K562 (cell line): ENCODE results near the gene FUCA1. TPM values are rescaled to one million over a fixed set of nuclear protein-coding genes. Genes with fewer than 3 reads are reported as not detected.

Experiments
- ADNP ChIP-seq: fragments of 200-800 bp; sonication (Bioruptor generic); IDR thresholded peaks from 2 replicates; pipeline ENCODE4 v1.6.1; 2016; ENCODE audit warnings: missing genetic modification characterization, missing compliant biosample characterization
- ELF4 ChIP-seq: fragments of 450-650 bp; formaldehyde crosslinking; IDR thresholded peaks from 2 replicates; pipeline ENCODE4 v1.4.0; 2022; ENCODE audit warnings: missing genetic modification characterization
- FOXA1 ChIP-seq: fragments of 450-650 bp; IDR thresholded peaks from 2 replicates; pipeline ENCODE4 v1.6.1; 2016; ENCODE audit warnings: mild to moderate bottlenecking, borderline replicate concordance
- JUNB ChIP-seq: fragments of 450-650 bp; formaldehyde crosslinking; conservative IDR thresholded peaks from 2 replicates; pipeline ENCODE4 v1.4.0; 2020; ENCODE audit warnings: mild to moderate bottlenecking
- JUND ChIP-seq, 2 experiments: IDR thresholded peaks; 2 replicates in 1 of 2; 3 replicates in 1 of 2; pipeline ENCODE4 v1.6.1; 2011; ENCODE audit warnings: borderline replicate concordance in 2 of 2, low read depth in 2 of 2, low read length in 2 of 2, improper control_type of control experiment in 1 of 2, missing biosample characterization in 1 of 2, missing genetic modification characterization in 1 of 2, missing genetic modification reagents in 1 of 2
- KLF16 ChIP-seq: IDR thresholded peaks from 2 replicates; pipeline ENCODE4 v1.6.1; 2016; ENCODE audit warnings: antibody characterized with exemption
- MBD1 ChIP-seq: fragments of 250-450 bp; sonication (Bioruptor Pico); IDR thresholded peaks from 2 replicates; pipeline ENCODE4 v1.8.0; 2022; ENCODE audit warnings: inconsistent platforms
- NBN ChIP-seq: fragments of 450-650 bp; IDR thresholded peaks from 2 replicates; pipeline ENCODE4 v1.6.1; 2016; ENCODE audit warnings: low read depth, mild to moderate bottlenecking
- NFATC3 ChIP-seq: fragments of 450-650 bp; IDR thresholded peaks from 2 replicates; pipeline ENCODE4 v1.6.1; 2017; ENCODE audit warnings: mild to moderate bottlenecking
- NFIC ChIP-seq: fragments of 450-650 bp; IDR thresholded peaks from 2 replicates; pipeline ENCODE4 v1.6.1; 2017; ENCODE audit warnings: mild to moderate bottlenecking, inconsistent platforms
- NR2F6 ChIP-seq: fragments of 450-650 bp; formaldehyde crosslinking; IDR thresholded peaks from 2 replicates; pipeline ENCODE4 v1.4.0; 2020; ENCODE audit warnings: mild to moderate bottlenecking
- POLR2B ChIP-seq: fragments of 450-650 bp; IDR thresholded peaks from 2 replicates; pipeline ENCODE4 v1.6.1; 2018; ENCODE audit warnings: low read depth; ENCODE audit not compliant: partially characterized antibody
- RBM22 ChIP-seq: fragments of 200-400 bp; formaldehyde crosslinking; IDR thresholded peaks from 2 replicates; pipeline ENCODE4 v1.6.1; 2018; ENCODE audit warnings: low read length, low read depth; ENCODE audit not compliant: poor library complexity, severe bottlenecking
- TEAD1 ChIP-seq, 2 experiments: fragments of 450-650 bp in 1 of 2; sonication (generic) in 1 of 2; formaldehyde crosslinking; IDR thresholded peaks; 2 replicates each; pipeline versions ENCODE4 v1.4.0 to v1.8.0; 2020 to 2022; ENCODE audit warnings: mild to moderate bottlenecking in 2 of 2, missing genetic modification reagents in 1 of 2
- TFAP4 ChIP-seq: sonication (generic); formaldehyde crosslinking; IDR thresholded peaks from 2 replicates; pipeline ENCODE4 v1.8.0; 2022; ENCODE audit warnings: missing genetic modification reagents, mild to moderate bottlenecking, moderate library complexity, borderline replicate concordance
- YY1 ChIP-seq, 3 experiments: IDR thresholded peaks; 2 replicates each; pipeline ENCODE4 v1.6.1; 2011; ENCODE audit warnings: low read length in 2 of 3, mild to moderate bottlenecking in 2 of 3, moderate library complexity in 2 of 3, borderline replicate concordance in 1 of 3, control low read depth in 1 of 3, low read depth in 1 of 3; ENCODE audit not compliant: insufficient read depth in 3 of 3, insufficient replicate concordance in 2 of 3, control insufficient read depth in 1 of 3, insufficient read length in 1 of 3; ENCODE audit errors: extremely low read depth in 1 of 3
- ZBED1 ChIP-seq: IDR thresholded peaks from 2 replicates; pipeline ENCODE4 v1.6.1; 2014
- ZBTB1 ChIP-seq: sonication (generic); formaldehyde crosslinking; IDR thresholded peaks from 2 replicates; pipeline ENCODE4 v1.8.1; 2023; ENCODE audit warnings: missing genetic modification reagents, low read depth, mild to moderate bottlenecking, borderline replicate concordance
- ZBTB17 ChIP-seq: fragments of 450-650 bp; formaldehyde crosslinking; IDR thresholded peaks from 2 replicates; pipeline ENCODE4 v1.4.0; 2020; ENCODE audit warnings: mild to moderate bottlenecking
- ZNF384 ChIP-seq: IDR thresholded peaks from 2 replicates; pipeline ENCODE4 v1.6.1; 2012; ENCODE audit warnings: low read depth, low read length, improper control_type of control experiment
- polyA plus RNA-seq, 8 experiments: library from polyadenylated mRNA; depleted of rRNA in 4 of 8; stranded (reverse) in 5 of 8; unstranded in 3 of 8; fragments of >200 nt; fragmentation: Nextera tagmentation in 2 of 8; fragmentation: Illumina TruSeq in 1 of 8; extraction: Ambion mirVana in 2 of 8; extraction: Trizol in 1 of 8; gene quantifications; 2 replicates each; pipeline versions ENCODE4 v1.2.1 to v1.2.3, GENCODE V29; 2011 to 2014; ENCODE audit warnings: inconsistent platforms in 1 of 8, missing spikeins in 1 of 8
- total RNA-seq, 7 experiments: library from RNA; depleted of rRNA in 6 of 7; stranded (reverse); fragments of >200 nt in 6 of 7; fragmentation: Illumina TruSeq in 2 of 7; extraction: Trizol in 2 of 7; gene quantifications; 2 replicates each; pipeline versions ENCODE4 v1.2.1 to v1.2.3, GENCODE V29; 2011 to 2021; ENCODE audit warnings: low replicate concordance in 1 of 7
- TF ChIP-seq, protein P1 (sequence below): fragments of 250-450 bp; sonication (Bioruptor Pico); IDR thresholded peaks from 2 replicates; pipeline ENCODE4 v1.4.0; 2020

The FUCA1 gene
- total and polyA plus RNA-seq, 9 of the 15 experiments (the other 6 are each of a cell fraction or from before 2014, with no cell fraction given): 7.0 to 20.5 (median 13.5) TPM

GRCh38 chr1:23810818-23811540, 57.1 kb downstream of the FUCA1 start (continued):
- TF ChIP-seq TEAD1 (CRISPR knock-in tag; IDR thresholded peaks at IDR 0.05) (no peak), ZNF384 (no peak), FOXA1 (no peak), ZBTB1 (CRISPR knock-in tag) (no peak), MBD1 (CRISPR knock-in tag) (no peak), KLF16 (peak; percentile 64), JUND (IDR thresholded peaks at IDR 0.05; ENCODE audit: borderline replicate concordance, low read depth, low read length) (0 out of 2 replicates have a peak, but pooled peaks have one; percentile 27), JUND (tag; IDR thresholded peaks at IDR 0.05; ENCODE audit: borderline replicate concordance, low read depth, low read length) (no peak; the same call in 2 of the 3 replicates), ZBTB17 (CRISPR knock-in tag) (no peak), POLR2B (no peak), ELF4 (peak; percentile 78; the same call in 1 of the 2 replicates), ZBED1 (no peak), TFAP4 (peak; percentile 73), NFIC (peak; percentile 17; the same call in 1 of the 2 replicates), NFATC3 (no peak), JUNB (CRISPR knock-in tag) (no peak), RBM22 (no peak), NBN (0 out of 2 replicates have a peak, but pooled peaks have one; percentile 50), ADNP (tag) (no peak), YY1 (IDR thresholded peaks at IDR 0.05; ENCODE audit: borderline replicate concordance in 1 of 3, control insufficient read depth in 1 of 3, extremely low read depth in 1 of 3, insufficient read depth in 3 of 3, insufficient read length in 1 of 3, insufficient replicate concordance in 2 of 3, low read depth in 1 of 3, low read length in 2 of 3) (peak in 1 of 3 experiments; percentile 73), NR2F6 (no peak)
- TF ChIP-seq, protein P1, sequence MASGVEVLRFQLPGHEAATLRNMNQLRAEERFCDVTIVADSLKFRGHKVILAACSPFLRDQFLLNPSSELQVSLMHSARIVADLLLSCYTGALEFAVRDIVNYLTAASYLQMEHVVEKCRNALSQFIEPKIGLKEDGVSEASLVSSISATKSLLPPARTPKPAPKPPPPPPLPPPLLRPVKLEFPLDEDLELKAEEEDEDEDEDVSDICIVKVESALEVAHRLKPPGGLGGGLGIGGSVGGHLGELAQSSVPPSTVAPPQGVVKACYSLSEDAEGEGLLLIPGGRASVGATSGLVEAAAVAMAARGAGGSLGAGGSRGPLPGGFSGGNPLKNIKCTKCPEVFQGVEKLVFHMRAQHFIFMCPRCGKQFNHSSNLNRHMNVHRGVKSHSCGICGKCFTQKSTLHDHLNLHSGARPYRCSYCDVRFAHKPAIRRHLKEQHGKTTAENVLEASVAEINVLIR (CRISPR knock-in tag): no peak
